GM19238 (cell line): ENCODE results near the gene USP32.
A peak's percentile ranks its signal among the peaks of the same experiment; 100 is the strongest.

Experiments used
- DNase-seq: peaks from one replicate; pipeline ENCODE4 v3.0.0; 2011; ENCODE audit warnings: low spot score; ENCODE audit not compliant: insufficient read length

USP32 gene

DNA sequence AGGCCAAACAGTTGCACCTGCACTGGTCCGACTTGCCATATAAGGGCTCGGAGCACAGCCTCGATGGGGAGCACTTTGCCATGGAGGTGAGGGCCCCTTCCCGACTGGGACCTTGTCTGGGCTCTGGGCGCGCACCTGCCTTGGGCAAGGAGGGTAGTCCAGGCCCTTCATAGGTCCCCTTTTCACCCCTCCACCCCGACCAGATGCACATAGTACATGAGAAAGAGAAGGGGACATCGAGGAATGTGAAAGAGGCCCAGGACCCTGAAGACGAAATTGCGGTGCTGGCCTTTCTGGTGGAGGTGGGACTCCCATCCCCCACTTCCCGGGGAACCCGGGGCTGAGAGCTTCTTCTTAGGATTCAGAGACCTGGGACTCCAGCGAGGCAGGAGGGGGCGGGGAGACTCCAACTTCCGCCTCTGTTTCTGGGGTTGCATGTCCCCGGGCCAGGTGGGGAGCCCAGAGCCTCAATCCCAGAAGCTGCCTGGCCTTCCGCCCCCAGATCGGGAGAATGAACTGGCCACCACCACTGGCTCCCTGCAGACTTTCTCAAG, 234.4 kb downstream of the USP32 start:
- no peak for DNase-seq

DNA sequence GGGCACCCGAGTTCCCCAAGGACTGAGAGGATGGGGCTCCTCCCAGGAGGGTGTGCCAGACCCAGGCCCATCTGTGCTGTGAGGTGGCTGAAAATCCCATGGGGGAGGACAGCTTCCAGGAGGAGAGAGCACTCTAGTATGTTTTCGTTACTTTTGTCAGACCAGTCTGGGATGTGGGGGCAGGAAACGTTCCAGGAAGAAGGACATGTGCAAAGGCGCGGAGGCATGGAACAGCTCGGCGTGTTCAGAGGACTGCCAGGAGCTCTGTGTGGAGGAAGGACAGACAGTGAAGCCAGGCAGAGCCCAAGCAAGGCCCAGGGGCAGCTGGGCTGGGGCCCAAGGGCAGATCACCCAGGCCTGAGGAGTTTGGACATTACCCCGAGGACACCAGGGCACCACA, 235.2 kb downstream of the USP32 start:
- DNase-seq: no peak

DNA sequence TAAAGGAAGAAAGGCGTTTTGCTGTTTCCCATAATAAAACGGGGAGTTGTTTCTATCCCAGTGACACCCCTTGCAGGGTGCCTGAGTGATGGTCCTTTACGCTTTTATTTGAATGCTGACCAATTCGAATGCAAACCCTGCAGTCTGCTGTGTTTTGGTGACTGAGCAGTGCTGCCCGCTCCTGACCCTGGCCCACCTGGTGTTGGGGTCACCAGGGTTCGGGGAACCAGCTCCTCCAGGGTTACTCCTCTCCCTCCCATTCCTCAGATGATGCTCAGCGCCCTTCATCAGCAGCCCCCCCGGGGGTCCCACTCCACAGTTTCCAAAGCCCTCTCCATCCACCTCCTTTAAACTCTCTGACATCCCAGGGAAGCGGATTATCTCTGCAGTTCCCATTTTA, 236.1 kb downstream of the USP32 start:
- no peak for DNase-seq

DNA sequence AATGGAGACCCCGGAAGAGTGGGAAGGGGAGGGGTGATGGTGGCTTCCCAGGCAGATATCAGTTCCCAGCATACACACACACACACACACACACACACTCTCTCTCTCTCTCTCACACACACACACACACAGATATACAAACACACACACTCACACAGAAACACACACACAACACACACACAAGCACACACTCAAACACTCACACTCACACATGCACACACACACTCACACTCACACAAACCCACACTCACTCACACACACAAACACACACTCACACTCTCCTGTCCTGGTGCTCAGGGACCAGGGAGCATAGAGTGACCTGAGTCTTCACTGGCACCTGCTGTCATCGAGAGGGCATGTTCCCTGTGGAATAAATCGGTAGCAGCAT, 236.5 kb downstream of the USP32 start:
- DNase-seq: no peak

DNA sequence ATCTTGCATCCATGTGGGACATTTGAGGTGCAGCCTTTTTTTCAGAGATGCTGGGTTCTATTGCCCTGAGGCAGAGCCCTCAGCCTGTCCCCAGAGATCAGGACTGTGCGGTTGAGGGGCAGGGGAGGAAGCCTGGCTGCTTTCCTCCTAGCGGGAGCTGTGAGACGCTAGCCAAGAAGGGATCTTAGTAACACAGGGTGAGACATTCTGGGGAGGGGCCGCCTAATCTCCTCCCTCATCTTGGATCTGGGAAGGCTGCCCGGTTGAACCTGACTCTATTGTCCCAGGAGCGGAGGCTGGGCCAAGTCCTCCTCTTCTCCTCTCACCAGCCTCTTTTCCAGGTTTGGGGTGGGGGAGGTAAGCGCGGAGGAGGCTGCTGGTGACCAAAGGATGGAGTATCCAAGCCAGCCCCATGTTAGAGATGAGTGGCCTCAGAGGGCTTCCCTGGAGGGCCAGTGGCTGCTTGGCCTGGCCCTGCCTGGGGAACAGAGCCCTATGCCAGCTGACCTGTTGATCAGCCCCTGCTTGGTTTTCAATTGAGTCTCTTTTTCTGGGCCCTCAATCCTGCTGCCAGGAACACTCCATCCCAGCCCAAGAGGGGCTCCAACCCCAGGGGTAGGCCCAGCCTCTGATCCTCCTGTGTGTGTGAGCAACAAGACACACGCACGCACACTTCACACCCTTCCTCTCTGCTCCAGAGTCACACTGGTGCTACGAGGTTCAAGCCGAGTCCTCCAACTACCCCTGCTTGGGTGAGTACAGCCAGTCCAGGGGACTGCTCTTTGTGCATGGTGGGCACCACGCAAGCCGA, 237.1 kb downstream of the USP32 start:
- DNase-seq: no peak

DNA sequence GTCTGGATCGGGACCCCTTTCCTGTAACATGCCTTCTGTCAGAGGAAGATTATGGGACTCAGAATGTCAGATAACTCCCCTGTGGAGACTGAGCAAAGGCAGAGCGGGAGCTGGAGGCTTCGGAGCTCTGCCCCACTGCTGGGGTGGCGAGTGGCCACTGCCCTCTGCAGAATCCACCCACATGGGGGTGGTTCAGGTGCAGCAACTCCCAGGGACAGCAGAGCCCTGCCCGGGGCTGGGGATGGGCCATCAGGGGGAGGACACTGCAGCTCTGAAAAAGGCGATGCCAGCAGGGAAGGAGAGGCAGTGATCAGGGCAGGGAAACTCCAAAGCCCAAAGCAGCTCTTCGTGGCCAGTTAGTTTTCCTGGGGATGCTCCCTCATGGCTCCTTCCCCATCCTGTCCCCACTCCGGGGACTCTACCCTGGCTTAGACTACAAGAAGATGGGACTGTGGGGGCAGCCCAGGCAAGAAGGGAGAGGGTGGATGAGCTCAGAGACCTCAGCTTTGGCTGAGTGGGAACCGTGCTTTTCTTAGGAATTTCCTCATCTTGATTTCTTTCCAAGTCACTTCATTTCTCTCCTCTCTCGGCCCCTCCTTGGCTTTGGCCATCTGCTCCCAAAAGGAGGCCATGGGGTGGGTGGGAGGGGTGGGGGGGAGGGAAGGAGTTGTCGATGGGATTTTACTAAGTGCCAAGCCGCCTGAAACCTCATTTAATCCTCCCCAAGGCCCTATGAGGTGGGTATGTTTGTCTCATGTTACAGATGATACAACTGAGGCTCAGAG, 238.1 kb downstream of the USP32 start:
- no peak for DNase-seq

DNA sequence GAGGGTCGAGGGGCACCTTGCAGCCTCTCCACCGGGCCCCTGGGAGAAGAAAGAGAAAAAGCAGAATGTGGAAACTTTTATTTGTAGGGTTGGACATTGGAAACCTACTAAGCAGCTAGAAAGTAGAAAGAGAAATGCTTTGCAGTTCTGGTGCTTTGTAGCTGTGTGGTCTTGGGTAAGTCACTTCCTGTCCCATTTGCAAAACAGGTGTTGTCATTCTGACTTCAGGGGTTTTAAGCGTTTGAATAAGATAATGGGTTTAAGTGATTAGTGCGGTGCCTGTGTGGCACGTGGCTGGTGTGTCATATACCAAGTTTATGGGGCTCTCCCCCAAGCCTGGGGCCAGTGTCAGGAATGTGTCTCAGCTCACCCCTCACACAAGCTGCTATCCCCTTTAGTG, 240.6 kb downstream of the USP32 start:
- DNase-seq: no peak

DNA sequence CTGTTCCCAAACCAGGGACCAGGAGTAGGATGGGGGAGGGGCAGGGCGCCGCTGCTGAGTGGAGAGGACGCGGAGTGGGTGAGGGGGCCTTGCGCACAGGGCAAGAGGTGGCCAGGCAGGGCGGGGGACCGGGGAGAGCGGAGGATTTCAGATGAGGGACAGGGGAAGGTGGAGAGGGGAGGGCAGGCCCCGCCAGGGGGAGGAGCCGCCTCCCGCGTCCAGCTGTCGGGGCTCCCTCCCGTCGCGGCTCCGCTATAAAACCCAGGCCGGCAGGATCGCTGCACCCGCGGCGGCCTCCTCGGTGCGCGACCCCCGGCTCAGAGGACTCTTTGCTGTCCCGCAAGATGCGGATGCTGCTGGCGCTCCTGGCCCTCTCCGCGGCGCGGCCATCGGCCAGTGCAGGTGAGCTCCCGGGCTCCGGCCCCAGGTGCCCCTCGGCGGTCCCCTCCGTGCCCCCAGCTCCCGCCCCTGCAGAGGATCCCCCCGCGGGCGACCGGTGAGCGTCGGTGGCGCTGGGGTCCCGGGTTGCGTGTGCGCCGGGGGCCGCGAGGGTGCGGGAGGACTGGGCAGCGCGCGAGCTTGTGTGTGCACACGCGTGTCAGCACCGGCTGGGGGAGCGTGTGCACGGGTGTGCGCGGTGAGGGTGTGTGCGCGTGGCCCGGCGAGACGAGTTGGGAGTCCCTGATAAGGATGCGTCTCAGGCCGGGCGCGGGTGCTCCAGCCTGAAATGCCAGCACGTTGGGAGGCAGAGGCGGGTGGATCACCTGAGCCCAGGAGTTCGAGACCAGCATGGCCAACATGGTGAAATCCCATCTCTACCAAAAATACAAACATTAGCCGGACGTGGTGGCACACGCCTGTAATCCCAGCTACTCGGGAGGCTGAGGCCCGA, 242.0 kb downstream of the USP32 start, which contains the start of gene CA4:
Gene CA4 (plus strand): TSS at position 283 of the 892 bp plus-strand sequence. CDS start 62 bp downstream, at position 345.
- DNase-seq: no peak

DNA sequence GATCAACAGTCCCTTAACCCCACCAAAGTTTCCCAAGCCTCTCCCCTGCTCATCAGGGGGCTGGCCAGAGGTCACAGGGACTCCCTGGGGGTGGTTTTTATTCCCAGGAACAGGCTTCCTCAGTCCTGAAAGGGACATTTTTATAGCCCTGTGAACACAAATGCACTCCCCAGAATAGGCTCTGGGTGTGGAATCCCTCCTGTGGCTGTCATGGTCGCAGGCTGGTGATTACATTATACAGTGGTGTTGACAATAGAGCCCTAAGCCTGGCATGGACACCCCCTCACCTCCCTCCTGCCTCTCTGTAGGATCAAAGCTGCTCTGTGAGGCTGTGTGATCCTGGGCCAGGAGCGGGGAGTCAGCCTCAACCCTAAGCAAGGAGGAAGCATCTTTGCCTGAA, 243.6 kb downstream of the USP32 start:
- no peak for DNase-seq

DNA sequence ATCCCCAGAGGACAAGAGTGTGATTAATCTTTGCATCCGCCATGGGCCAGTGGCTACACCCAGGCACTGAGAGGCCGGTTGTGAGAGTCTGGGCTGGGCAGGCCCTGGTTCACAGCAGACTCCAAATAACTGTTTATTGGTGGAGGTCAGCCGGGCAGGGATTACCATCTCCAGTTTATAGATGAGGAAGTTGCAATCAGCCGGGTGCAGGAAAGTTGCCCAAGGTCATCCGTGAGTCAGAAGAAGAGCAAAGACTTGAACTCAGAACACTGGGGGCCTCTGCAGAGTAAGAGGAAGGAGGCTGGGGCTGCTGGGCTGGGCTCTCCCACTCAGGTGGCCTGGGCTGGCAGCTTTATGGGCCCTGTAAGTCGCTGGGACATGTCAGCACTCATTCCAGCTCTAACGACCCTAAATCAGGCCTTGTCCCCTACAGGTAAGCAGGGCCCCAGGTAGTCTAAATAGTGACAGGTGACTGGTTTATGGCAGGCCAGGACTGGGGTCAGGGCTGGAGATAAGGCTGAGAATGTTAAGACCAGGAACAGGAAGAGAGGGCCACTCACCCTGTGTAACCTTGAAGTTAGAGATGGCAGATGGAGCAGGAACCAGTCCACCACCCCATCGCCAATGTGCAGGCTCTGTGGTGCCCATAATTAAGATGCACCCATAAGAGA, 244.2 kb downstream of the USP32 start:
- no peak for DNase-seq

DNA sequence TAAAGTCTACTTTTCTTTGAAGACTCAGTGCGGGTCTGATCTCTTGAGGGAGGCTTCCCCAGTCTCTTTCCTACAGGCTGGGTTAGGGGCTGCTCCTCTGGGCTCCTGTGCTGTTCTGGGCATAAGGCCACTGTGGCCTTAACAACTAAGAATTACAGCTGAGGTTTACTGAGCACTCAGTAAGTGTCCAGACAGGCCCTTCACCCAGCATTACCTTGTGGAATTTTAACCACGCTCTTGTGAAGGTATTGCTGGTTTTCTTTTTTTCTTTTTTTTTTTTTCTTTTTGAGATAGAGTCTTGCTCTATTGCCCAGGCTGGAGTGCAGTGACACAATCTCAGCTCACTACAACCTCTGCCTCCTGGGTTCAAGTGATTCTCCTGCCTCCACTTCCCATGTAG, 245.7 kb downstream of the USP32 start:
- DNase-seq: no peak

DNA sequence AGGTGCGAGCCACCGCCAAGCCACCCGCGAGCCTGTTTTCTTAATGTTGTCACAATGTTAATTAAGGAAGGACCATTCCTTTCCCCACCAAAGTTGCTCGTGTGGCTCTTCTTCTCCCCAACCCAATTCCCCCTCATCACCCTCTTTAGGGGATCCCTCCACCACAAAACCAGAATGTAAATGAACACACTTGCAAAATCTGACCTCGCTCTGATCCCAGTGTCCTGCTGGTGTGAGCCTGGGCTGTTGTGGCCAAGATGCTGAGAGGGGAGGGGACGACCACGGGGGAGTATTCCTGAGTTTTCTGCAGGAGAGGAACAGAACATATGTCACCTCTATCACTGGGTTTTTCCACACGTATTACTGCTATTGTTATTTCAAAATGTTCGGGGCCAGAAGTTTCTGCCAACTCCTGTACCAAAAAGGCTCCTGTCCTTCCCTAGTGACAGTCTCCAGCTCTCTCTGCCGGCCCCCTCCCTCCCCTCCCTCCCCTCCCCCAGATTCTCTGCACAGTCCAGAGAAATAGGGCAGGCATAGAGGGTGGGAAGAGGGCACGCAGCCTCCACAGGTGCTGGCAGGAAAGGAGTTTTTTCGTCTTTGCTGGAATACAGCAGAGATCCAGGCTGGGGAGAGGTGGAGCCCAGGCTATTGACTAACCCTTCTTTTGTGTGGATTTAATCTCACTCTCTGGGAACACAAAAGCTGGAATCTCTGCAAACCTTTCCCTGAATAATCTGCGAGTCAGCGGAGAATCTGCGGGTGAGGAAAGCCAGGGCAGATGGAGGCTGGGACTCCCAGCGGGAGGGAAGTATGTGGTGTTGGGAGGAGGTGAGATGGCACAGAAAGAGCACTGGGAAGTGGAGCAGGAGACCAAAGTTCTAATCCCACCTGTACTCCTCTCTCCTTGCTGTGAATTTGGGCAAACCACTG, 246.7 kb downstream of the USP32 start:
- DNase-seq: no peak

DNA sequence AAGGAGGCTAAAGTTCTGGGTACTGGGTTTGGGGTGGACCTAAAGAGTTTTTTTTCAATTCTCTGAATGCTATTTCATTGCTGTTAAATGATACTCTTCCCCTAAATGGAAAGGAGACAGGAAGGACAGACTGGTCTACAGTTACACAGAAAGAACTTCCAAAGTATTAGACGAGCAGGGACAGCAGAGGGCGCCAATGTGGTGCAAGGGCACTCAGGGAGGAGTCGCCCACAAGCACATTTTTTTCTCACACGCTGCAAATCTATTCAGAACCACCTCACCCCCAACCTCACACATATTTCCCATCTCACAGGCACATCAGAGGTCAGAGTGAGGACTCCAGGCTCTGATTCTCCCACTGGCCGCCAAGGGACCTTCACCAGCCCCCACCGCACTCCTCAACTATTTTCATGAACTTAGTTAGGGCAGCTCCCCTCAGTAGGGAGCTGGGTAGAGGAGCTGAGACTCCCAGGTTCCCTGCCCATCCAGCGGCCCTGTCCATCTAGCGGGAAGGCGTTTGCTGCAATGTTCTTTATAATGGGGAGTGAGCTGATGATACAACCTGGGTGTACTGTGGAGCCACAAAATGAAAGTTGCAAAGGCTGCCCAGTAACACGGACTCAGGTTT, 248.9 kb downstream of the USP32 start:
- peak; percentile 63 for DNase-seq

DNA sequence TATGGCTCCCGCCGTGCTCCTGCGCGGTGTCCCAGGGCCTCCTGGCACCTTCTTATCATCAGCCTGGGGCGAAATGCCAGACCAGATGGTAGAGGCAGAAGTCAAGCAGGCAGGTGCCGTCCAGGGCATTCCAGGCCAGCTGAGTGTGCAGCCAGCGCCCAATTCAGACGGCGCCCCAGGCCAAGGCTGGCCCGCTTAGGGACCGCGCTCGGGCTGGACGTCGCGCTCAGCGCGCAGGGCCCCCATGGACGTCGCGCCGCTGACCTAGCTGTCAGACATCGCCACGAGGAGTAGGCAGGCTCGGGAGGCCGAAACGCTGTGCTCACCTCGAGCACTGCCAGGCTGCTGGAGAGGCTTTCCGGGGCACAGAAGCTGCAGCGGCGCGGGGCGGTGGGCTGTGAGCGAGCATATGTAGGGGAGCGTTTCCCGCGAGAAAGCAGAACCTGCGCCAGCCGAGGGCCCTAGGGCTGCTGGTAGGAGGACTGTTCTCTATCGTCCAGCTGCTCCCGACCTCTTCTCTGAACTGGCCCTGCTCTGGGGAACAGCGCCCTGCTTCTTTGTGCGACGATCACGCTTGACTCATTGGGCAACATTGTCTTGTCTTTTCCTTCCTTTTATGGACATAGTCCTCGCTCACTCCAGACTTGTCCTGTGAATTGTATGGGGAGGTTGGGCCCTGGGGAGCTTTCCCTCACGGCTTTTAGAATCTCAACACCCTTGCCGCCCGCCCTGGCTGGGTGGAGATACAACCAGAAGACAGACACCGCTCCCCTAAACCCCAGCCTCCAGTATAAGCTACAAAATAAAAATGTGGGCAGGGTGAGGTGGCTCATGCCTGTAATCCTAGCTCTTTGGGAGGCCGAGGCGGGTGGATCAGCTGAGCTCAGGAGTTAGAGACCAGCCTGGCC, 250.6 kb downstream of the USP32 start:
- DNase-seq: no peak

DNA sequence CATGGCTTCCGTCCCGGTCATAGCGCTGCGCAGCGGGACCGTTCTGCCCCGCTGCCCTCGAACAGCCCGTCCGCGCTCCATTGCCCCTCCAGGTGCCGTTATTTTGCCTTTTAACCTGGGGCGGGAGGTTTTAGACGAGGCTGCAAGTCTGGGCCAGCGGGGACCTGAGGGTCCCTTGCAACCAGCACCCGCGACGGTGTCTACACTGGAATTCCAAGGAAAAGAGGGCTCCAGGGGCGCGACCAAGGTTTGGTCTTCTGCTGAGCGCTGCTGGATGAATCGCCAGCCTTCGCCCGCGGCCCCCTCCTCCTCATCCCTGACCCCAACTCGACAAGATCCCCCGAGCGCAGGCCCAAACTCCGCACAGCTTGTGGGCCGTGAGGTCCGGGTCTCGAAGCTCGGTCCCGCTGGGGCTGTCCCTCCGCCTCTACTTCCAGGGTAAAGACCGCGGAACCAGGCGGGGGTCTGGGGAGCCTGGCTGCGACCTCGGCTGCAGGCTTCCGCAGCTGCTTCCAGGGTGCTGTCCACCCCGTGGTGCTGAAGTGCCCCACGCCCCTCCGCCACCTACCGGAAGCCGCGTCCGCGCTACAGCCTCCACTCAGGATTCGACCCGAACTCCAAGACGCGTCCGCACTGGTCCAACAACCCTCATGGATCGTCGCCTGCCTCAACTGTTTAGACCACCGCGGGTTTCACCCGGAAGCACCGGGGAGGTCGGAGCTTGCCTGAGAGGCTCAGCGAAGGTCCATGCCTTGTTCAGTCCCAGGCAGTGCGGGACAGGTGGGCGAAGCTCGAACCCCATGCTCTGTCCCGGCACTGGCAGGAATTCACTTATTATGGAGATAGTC, 252.3 kb downstream of the USP32 start:
- peak; percentile 68 for DNase-seq

DNA sequence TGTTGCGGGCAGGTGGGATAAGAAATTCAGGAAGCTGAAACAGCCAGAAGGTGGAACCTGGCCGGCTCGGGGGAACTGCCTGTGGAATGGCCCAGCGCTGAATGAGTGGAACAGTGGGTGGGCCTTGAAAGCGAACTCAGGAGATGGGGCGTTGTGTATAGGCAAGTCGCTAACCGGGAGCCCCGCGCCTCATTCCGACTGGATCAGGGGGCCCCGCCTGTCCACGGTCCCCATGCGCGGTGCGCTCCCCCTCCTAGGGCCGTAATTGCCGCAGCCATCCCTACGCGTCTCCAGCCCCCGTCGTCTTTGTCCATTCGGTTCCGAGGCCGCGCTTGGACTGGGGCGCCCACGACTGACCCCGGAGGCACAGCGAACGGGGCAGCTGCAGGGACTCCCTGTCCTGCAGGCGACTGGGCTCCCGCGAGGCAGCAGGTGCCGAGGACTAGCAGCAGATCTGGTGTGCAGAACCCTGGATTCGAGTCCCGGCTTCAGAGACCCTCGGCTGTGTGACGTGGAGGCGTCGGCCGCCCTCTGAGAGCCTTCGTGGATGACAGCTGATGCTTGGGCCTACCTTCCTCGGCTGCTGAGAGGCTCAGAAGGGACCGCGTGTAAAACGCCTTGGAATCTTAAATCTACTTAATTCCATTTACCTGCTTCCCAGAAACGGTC, 253.0 kb downstream of the USP32 start:
- DNase-seq: no peak

DNA sequence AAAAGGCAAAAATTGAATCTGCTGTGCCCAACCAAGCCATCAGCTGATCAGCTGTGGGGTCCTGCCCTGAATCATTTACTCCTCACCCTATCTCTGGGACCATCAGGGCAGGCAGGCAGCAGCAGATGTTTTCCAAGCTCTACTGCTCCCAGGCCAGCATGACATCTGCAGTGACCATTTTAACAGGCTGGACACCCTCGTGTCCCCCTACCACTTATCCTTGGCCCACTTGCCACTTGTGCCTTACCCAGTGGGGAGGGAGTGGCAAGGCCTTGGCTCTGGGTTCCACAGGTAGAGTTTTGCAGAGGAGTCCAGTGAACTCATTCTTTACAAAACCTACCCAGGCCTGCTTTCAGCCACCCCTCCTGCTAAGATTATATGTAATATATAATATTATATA, 254.2 kb downstream of the USP32 start:
- DNase-seq: no peak
